Stomach (tissue), 19 donors: ENCODE results near the gene KRTAP6-1. TPM values are rescaled to one million over a fixed set of nuclear protein-coding genes. Genes with fewer than 3 reads are reported as not detected.

ENCODE experiments used
- DNase-seq, 2 donors: peaks; one replicate each; pipeline versions ENCODE4 v3.0.0 to v3.0.0-alpha.2; 2013 to 2019
- H3K27ac ChIP-seq, 5 donors: fragments of 200-600 bp in 4 of 5; sonication (generic) in 4 of 5; one replicate each; pipeline ENCODE4 v1.5.1; 2013 to 2019; ENCODE audit warnings: mild to moderate bottlenecking in 1 of 5, moderate library complexity in 1 of 5
- H3K27me3 ChIP-seq, 3 donors: fragments of 200-600 bp; sonication (generic); one replicate each; pipeline ENCODE4 v1.5.1; 2017 to 2019; ENCODE audit warnings: mixed run types in 1 of 3
- H3K36me3 ChIP-seq, 4 donors: fragments of 200-600 bp; sonication (generic); 1 replicate in 3 of 4; 2 replicates in 1 of 4; pipeline ENCODE4 v1.5.1; 2016 to 2019
- H3K4me1 ChIP-seq, 4 donors: fragments of 200-600 bp; sonication (generic); one replicate each; pipeline ENCODE4 v1.5.1; 2016 to 2019
- H3K4me3 ChIP-seq, 4 donors: fragments of 200-600 bp; sonication (generic) in 3 of 4; one replicate each; pipeline ENCODE4 v1.5.1; 2016 to 2019; ENCODE audit warnings: mild to moderate bottlenecking in 1 of 4
- H3K9me3 ChIP-seq, 4 donors: fragments of 200-600 bp; sonication (generic); one replicate each; pipeline ENCODE4 v1.5.1; 2016 to 2019
- EP300 ChIP-seq: sonication (generic); formaldehyde crosslinking; IDR thresholded peaks from one replicate; pipeline ENCODE4 v1.6.1; 2017; ENCODE audit warnings: antibody characterized with exemption
- POLR2A ChIP-seq, 4 donors: fragments of 450-650 bp; IDR thresholded peaks; one replicate each; pipeline ENCODE4 v1.6.1; 2016; ENCODE audit warnings: antibody characterized with exemption in 4 of 4, control low read depth in 2 of 4, mild to moderate bottlenecking in 1 of 4, moderate library complexity in 1 of 4
- POLR2AphosphoS5 ChIP-seq, 3 donors: sonication (generic); formaldehyde crosslinking; IDR thresholded peaks; one replicate each; pipeline ENCODE4 v1.6.1; 2016; ENCODE audit warnings: antibody characterized with exemption in 3 of 3
- WGBS, 5 donors: extraction: QIAGEN DNeasy Blood & Tissue Kit in 3 of 5; methylation state at CpG; one replicate each; pipeline versions ENCODE4 v1.1.5 to v1.1.7; 2013 to 2018; 5-methylcytosine and 5-hydroxymethylcytosine counted together
- intact Hi-C: fragments of 100-400 bp; cut with DNase I; formaldehyde crosslinking; loops from one replicate; pipeline ENCODE4 v1.15.1; 2023; ENCODE audit warnings: low total_unique reads
- long read RNA-seq, 10 donors: transcript quantifications; one replicate each; lab custom pipeline, GENCODE V29; 2026
- polyA plus RNA-seq, 3 donors: library from polyadenylated mRNA; stranded (reverse); fragments of 200-250 nt; gene quantifications; one replicate each; pipeline ENCODE4 v1.2.3, GENCODE V29; 2013
- total RNA-seq, 5 donors: library from RNA; depleted of rRNA; stranded (reverse); fragments of >200 nt; gene quantifications; one replicate each; pipeline versions ENCODE4 v1.1.0 to v1.2.3, GENCODE V29; 2014 to 2016
- TF ChIP-seq, protein P1 (sequence below), 7 experiments: fragments of 450-650 bp in 4 of 7; fragments of 200-600 bp in 3 of 7; sonication (generic) in 3 of 7; IDR thresholded peaks; one replicate each; pipeline ENCODE4 v1.5.1; 2016 to 2019; ENCODE audit warnings: antibody characterized with exemption in 7 of 7, control low read depth in 2 of 7, mild to moderate bottlenecking in 1 of 7
- donor health status: healthy with polysubstance abuse.
- donor health status: Bipolar disorder and iron deficiency.
- donor health status: healthy.

The KRTAP6-1 gene, protein sequence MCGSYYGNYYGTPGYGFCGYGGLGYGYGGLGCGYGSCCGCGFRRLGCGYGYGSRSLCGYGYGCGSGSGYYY
- total RNA-seq: not detected
- not detected for polyA plus RNA-seq
- long read RNA-seq, donor 1: 0 reads
- long read RNA-seq, donor 2: 0 reads
- long read RNA-seq, donor 3: 0 reads
- long read RNA-seq, donor 4: 0 reads
- long read RNA-seq, donor 5: 0 reads
- long read RNA-seq, donor 6: 0 reads
- long read RNA-seq, donor 7: 0 reads
- long read RNA-seq, donor 8: 0 reads
- long read RNA-seq, donor 9: 0 reads
- long read RNA-seq, donor 10: 0 reads

DNA sequence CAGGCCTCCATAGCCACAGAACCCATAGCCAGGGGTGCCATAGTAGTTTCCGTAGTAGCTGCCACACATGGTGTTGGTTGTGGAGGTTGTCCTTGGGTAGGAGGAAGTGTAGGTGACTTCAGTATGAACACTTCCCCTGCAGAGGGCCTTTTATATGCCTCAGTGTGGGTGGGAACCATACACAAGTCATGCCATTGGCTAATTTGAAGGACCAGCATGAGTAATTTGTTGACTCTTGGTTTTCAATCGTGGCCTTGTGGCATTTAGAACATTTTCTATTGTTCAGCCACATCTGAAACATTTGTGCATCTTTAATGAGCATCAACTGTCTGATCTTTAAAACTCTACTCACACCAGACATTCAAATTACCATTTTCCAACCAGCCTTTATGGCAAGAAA, at the start of gene KRTAP6-1:
TSS of gene KRTAP6-1 (minus strand) at position 95 of the 400 bp plus-strand sequence. CDS start at position 69, 26 bp downstream.
- Histone ChIP-seq H3K4me1 (no peaks in the 10 kb centered on the region), H3K27ac (no peak within 1 kb of the TSS), H3K27me3 (no peaks in the 10 kb centered on the region), H3K36me3 (no peaks in the 10 kb centered on the region), H3K9me3 (peaks cover 0 to 18% (median 0%) of the 10 kb centered on the region in 4 donors), H3K4me3 (no peak within 1 kb of the TSS)
- intact Hi-C loops: no loop called here
- WGBS, 5 donors: 58 to 79% (median 65%) methylated on average over 2 of the region's 2 CpGs
- no peak for TF ChIP-seq POLR2A (IDR thresholded peaks at IDR 0.05)
- DNase-seq: no peak

DNA sequence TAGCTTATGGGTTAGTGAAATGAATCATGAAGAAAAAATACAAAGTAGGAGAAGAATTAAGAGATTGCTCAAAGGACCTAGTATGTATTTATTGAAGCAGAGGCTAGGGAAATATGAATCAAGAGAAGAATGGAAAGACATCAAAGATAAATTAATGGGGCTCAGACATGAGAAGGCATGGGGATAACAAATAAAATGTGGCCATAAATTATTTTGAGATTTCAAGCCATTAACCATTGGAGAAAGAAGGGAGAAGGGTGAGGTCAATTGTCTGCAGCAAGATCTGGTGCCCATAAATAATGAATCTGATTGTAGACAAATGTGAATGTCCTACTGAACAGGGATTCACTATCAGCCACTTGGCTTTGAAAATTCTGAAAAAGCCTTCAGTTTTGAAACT, 39.2 kb upstream of the KRTAP6-1 start:
- Histone ChIP-seq H3K4me1 (no peaks in the 10 kb centered on the region), H3K27me3 (no peaks in the 10 kb centered on the region), H3K27ac (no peak overlapping the region), H3K9me3 (no peaks in the 10 kb centered on the region), H3K4me3 (no peak overlapping the region), H3K36me3 (no peaks in the 10 kb centered on the region)
- no peak for TF ChIP-seq POLR2AphosphoS5 (IDR thresholded peaks at IDR 0.05)
- TF ChIP-seq POLR2A (IDR thresholded peaks at IDR 0.05): no peak
- TF ChIP-seq EP300: no peak
- TF ChIP-seq, protein P1, sequence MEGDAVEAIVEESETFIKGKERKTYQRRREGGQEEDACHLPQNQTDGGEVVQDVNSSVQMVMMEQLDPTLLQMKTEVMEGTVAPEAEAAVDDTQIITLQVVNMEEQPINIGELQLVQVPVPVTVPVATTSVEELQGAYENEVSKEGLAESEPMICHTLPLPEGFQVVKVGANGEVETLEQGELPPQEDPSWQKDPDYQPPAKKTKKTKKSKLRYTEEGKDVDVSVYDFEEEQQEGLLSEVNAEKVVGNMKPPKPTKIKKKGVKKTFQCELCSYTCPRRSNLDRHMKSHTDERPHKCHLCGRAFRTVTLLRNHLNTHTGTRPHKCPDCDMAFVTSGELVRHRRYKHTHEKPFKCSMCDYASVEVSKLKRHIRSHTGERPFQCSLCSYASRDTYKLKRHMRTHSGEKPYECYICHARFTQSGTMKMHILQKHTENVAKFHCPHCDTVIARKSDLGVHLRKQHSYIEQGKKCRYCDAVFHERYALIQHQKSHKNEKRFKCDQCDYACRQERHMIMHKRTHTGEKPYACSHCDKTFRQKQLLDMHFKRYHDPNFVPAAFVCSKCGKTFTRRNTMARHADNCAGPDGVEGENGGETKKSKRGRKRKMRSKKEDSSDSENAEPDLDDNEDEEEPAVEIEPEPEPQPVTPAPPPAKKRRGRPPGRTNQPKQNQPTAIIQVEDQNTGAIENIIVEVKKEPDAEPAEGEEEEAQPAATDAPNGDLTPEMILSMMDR (IDR thresholded peaks at IDR 0.05): no peak
- DNase-seq: no peak
- intact Hi-C loops: no loop called here

DNA sequence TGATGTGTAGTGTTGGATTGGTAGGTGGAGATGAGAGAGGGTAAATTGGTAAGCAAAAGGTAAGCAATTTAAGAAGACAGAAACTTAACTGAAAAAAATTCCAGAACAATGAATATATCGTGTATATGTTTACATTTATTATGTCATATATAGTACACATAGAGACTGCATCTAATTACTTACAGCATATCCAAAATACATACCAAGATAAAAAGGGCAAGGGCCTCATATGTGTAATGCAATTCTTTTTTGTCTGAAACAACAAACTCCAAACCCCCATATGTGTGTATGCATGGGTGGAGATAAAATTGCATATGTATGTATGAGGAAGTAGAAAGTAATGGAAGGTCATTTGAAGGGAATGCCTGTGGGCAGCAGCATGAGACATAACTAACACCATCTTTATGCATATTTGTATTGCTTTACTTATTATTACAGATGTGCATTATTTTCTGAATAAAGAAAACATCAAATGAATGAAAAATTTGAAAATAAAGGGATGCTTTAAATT, 33.2 kb upstream of the KRTAP6-1 start:
- Histone ChIP-seq H3K9me3 (peaks cover 0 to 11% (median 0%) of the 10 kb centered on the region in 4 donors), H3K27ac (no peak overlapping the region), H3K4me3 (no peak overlapping the region), H3K4me1 (no peaks in the 10 kb centered on the region), H3K27me3 (no peaks in the 10 kb centered on the region), H3K36me3 (no peaks in the 10 kb centered on the region)
- DNase-seq: no peak
- intact Hi-C loops: no loop called here
- no peak for TF ChIP-seq POLR2AphosphoS5 (IDR thresholded peaks at IDR 0.05)
- TF ChIP-seq, protein P1 (IDR thresholded peaks at IDR 0.05): no peak
- no peak for TF ChIP-seq POLR2A (IDR thresholded peaks at IDR 0.05)
- no peak for TF ChIP-seq EP300
- 56 to 79% (median 69%) methylated on average over 1 of the region's 1 CpG for WGBS, 5 donors

DNA sequence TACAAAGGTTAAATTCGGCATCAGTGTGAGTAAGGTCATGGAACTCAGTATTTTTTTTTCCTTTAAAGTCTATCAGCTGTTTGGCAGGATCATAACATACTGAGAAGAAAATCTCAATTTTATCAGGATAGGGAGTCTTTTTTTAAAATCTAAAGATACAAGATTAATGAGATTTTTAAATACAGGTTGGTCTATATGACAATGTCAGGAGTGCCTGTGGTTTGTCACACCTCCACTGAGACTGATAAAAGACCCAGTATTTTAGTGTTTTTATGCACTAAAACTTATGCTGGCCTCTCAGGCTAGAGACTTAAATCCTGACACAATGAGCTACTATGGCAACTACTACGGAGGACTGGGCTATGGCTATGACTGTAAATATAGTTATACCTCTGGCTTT, 28.8 kb upstream of the KRTAP6-1 start, which contains the start of gene KRTAP20-3:
TSS of gene KRTAP20-3 (plus strand) at position 301 of the 400 bp plus-strand sequence.
- H3K4me3 ChIP-seq: no peak within 1 kb of the TSS
- peaks cover 0 to 21% (median 3%) of the 10 kb centered on the region in 4 donors for H3K9me3 ChIP-seq
- no peak for TF ChIP-seq EP300
- TF ChIP-seq, protein P1 (IDR thresholded peaks at IDR 0.05): no peak
- TF ChIP-seq POLR2AphosphoS5 (IDR thresholded peaks at IDR 0.05): no peak
- TF ChIP-seq POLR2A (IDR thresholded peaks at IDR 0.05): no peak
- DNase-seq: no peak
- no peak within 1 kb of the TSS for H3K27ac ChIP-seq
- no peaks in the 10 kb centered on the region for H3K4me1 ChIP-seq
- intact Hi-C loops: no loop called here
- H3K36me3 ChIP-seq: no peaks in the 10 kb centered on the region
- 81 to 94% (median 87%) methylated on average over 2 of the region's 2 CpGs for WGBS, 5 donors
- H3K27me3 ChIP-seq: no peaks in the 10 kb centered on the region

DNA sequence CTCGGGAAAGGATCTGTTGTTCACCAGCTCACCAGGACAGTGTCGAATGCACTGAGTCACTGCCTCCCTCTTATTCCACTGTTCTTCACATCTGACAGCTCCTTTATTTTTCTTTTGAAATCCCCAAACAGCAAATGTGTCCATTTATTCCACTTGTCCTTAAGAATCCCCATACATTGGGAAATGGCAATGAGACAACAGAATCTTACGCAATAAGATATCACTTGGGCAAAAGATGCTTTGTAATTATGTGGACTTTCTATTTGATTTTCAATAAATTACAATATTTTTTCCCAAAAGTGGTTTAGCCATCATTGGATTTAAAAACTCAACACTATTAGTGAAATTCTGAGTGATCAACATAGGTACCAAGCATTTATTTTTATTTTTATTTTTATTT, 25.0 kb upstream of the KRTAP6-1 start:
- H3K4me1 ChIP-seq: no peaks in the 10 kb centered on the region
- no peak overlapping the region for H3K27ac ChIP-seq
- TF ChIP-seq EP300: no peak
- no peak for TF ChIP-seq POLR2AphosphoS5 (IDR thresholded peaks at IDR 0.05)
- TF ChIP-seq, protein P1 (IDR thresholded peaks at IDR 0.05): no peak
- no peak for TF ChIP-seq POLR2A (IDR thresholded peaks at IDR 0.05)
- 80 to 90% (median 85%) methylated on average over 3 of the region's 3 CpGs for WGBS, 5 donors
- DNase-seq: no peak
- peaks cover 0 to 19% (median 3%) of the 10 kb centered on the region in 4 donors for H3K9me3 ChIP-seq
- no peaks in the 10 kb centered on the region for H3K36me3 ChIP-seq
- intact Hi-C loops: no loop called here
- H3K4me3 ChIP-seq: no peak overlapping the region
- no peaks in the 10 kb centered on the region for H3K27me3 ChIP-seq
